Breast epithelium (tissue), 3 donors: ENCODE measurements around the gene SSTR1.

Source experiments
- CTCF ChIP-seq, 3 donors: fragments of 450-650 bp; IDR thresholded peaks; one replicate each; pipeline ENCODE4 v1.5.1; 2016 to 2017; ENCODE audit warnings: antibody characterized with exemption in 3 of 3, mild to moderate bottlenecking in 3 of 3, moderate library complexity in 3 of 3
- POLR2AphosphoS5 ChIP-seq, 3 donors: sonication (generic); formaldehyde crosslinking; IDR thresholded peaks; one replicate each; pipeline ENCODE4 v1.6.1; 2017; ENCODE audit warnings: antibody characterized with exemption in 3 of 3

GRCh38 chr14:38233218-38233617 is 25.5 kb downstream of the SSTR1 start:
- TF ChIP-seq CTCF (IDR thresholded peaks at IDR 0.05) = no peak
- TF ChIP-seq POLR2AphosphoS5 (IDR thresholded peaks at IDR 0.05) = no peak
